Left ventricle myocardium inferior (tissue), 1 donor: ENCODE data around the gene ATP6V0B. TPM values are rescaled to one million over a fixed set of nuclear protein-coding genes. Genes with fewer than 3 reads are reported as not detected.
A peak's percentile ranks its signal among the peaks of the same experiment; 100 is the strongest.

Experiments used
- DNase-seq: peaks from one replicate; pipeline ENCODE4 v3.0.0-alpha.2; 2020
- H3K27ac ChIP-seq: fragments of 200-600 bp; replicated peaks from 2 replicates; pipeline ENCODE4 v1.8.0; 2021
- H3K27me3 ChIP-seq: fragments of 200-600 bp; 2 replicates; pipeline ENCODE4 v1.8.0; 2021; ENCODE audit warnings: low read depth
- H3K36me3 ChIP-seq: fragments of 200-600 bp; 2 replicates; pipeline ENCODE4 v1.8.0; 2021
- H3K4me1 ChIP-seq: fragments of 200-600 bp; 2 replicates; pipeline ENCODE4 v1.8.0; 2021
- H3K4me3 ChIP-seq: fragments of 200-600 bp; 2 replicates; pipeline ENCODE4 v1.8.0; 2021; ENCODE audit warnings: mild to moderate bottlenecking, moderate library complexity
- H3K9me3 ChIP-seq: fragments of 200-600 bp; replicated peaks from 2 replicates; pipeline ENCODE4 v1.8.0; 2021
- intact Hi-C: fragments of 100-400 bp; cut with micrococcal nuclease; formaldehyde crosslinking; loops from one replicate; pipeline ENCODE4 v1.11.0; 2022
- long read RNA-seq: library from polyadenylated mRNA; unstranded; transcript quantifications from one replicate; pipeline ENCODE4 v2.0.0, GENCODE V29; 2021
- total RNA-seq: library from RNA; stranded (reverse); fragmentation: NEBNext Ultra II Directional; extraction: Animal tissue kit (Norgen Biotek cat#: 25700); gene quantifications from one replicate; pipeline ENCODE4 v1.2.1, GENCODE V29; 2021
- TF ChIP-seq, protein P1 (sequence below): fragments of 200-600 bp; IDR thresholded peaks from 2 replicates; pipeline ENCODE4 v1.8.0; 2021; ENCODE audit warnings: antibody characterized with exemption, mild to moderate bottlenecking, borderline replicate concordance
- donor health status: DM: no; HTN: yes; CAD: no; lungs with severe emphysema.

Gene ATP6V0B
- 80.6 TPM for total RNA-seq
- long read RNA-seq, transcript ATP6V0B-205 (8 exons, 1,298 nt) = major isoform, 73 of 98 reads
- long read RNA-seq, transcript ATP6V0B-201 (7 exons, 944 nt) = minor isoform, 15 of 98 reads
- long read RNA-seq, partial matches to known transcripts = 1 of 98 reads
- long read RNA-seq, other reads (novel, unspliced or antisense) = 7 of 98 reads

DNA sequence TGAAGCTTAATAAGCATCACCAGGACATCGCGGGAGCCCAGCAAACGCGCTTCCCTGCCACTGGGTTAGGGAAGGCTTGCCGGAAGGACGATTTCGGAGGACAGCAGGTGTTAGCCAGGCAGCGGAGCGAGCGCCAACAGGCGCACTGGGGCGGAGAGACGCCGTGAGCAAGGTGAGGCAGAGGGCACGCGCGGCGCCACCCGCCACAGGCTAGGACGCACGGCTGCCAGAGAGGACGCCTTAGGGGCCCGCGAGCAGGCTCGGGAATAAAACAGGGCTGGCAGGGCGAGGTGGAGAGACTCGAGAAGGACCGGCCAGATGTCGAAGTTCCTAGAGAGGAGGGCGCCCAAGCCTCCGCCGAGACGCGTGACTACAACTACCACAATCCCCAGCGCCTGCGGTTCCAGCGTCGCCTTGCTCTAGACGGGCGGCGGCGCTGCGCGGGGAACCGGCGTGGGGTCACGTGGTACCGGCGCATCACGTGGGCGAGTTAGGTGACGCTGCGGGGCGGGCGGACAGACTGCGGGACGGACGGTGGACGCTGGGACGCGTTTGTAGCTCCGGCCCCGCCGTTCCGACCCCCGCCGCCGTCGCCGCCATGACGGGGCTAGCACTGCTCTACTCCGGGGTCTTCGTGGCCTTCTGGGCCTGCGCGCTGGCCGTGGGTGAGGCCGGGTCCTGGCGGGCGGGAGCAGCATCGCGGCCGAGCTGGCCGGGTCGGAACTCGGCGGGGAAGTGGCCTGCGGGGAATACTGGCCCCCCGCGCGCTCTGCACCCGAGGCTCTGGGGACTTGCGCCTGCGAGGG lies at the start of gene ATP6V0B:
ATP6V0B (plus strand) TSS at position 518 of the 806 bp plus-strand sequence; CDS start at position 599, 81 bp downstream.
- TF ChIP-seq, protein P1, sequence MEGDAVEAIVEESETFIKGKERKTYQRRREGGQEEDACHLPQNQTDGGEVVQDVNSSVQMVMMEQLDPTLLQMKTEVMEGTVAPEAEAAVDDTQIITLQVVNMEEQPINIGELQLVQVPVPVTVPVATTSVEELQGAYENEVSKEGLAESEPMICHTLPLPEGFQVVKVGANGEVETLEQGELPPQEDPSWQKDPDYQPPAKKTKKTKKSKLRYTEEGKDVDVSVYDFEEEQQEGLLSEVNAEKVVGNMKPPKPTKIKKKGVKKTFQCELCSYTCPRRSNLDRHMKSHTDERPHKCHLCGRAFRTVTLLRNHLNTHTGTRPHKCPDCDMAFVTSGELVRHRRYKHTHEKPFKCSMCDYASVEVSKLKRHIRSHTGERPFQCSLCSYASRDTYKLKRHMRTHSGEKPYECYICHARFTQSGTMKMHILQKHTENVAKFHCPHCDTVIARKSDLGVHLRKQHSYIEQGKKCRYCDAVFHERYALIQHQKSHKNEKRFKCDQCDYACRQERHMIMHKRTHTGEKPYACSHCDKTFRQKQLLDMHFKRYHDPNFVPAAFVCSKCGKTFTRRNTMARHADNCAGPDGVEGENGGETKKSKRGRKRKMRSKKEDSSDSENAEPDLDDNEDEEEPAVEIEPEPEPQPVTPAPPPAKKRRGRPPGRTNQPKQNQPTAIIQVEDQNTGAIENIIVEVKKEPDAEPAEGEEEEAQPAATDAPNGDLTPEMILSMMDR = peak; percentile 36
- Histone ChIP-seq H3K27me3 (no peaks in the 10 kb centered on the region), H3K4me1 (peaks cover 68% of the 10 kb centered on the region), H3K4me3 (peak within 1 kb of the TSS; percentile 93), H3K36me3 (peaks cover 49% of the 10 kb centered on the region), H3K27ac (peak within 1 kb of the TSS; percentile 93), H3K9me3 (no peaks in the 10 kb centered on the region)
- DNase-seq = peak; percentile 98
- intact Hi-C loops = no loop called here

DNA sequence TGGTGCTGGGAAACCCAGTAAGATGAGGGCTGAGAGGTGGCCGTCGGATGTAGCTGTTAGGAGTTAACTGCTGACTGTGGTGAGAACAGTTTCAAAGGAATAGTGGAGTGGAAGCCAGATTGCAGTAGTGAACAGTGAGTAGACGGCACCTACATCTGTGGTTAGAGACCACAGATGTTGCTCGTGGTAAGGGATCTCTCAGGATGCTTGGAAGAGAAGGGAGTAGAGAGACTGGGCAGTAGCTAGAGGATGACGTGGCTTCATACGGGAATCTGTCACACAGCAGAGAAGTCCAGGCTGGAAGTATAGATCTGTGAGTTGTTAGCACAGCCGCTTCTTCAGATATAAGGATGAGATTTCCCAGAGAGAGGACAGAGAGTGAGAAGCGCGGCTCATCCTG lies 48.9 kb upstream of the ATP6V0B start:
- no peak overlapping the region for H3K4me3 ChIP-seq
- H3K27me3 ChIP-seq = no peaks in the 10 kb centered on the region
- no peak for DNase-seq
- no peak overlapping the region for H3K27ac ChIP-seq
- no peaks in the 10 kb centered on the region for H3K9me3 ChIP-seq
- peaks cover 25% of the 10 kb centered on the region for H3K36me3 ChIP-seq
- intact Hi-C loops = no loop called here
- TF ChIP-seq, protein P1 = no peak
- H3K4me1 ChIP-seq = no peaks in the 10 kb centered on the region

DNA sequence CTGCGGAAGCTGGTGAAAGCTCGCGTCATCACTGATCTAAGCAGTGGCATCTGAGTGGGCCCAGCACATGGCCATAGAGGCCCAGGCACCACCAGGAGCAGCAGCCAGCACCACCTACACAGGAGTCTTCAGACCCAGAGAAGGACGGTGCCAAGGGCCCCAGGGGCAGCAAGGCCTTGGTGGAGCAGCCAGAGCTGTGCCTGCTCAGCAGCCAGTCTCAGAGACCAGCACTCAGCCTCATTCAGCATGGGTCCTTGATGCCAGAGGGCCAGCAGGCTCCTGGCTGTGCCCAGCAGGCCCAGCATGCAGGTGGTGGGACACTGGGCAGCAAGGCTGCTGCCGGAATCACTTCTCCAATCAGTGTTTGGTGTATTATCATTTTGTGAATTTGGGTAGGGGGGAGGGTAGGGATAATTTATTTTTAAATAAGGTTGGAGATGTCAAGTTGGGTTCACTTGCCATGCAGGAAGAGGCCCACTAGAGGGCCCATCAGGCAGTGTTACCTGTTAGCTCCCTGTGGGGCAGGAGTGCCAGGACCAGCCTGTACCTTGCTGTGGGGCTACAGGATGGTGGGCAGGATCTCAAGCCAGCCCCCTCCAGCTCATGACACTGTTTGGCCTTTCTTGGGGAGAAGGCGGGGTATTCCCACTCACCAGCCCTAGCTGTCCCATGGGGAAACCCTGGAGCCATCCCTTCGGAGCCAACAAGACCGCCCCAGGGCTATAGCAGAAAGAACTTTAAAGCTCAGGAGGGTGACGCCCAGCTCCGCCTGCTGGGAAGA lies 44.4 kb upstream of the ATP6V0B start:
- Histone ChIP-seq H3K27me3 (peaks cover 28% of the 10 kb centered on the region), H3K27ac (no peak overlapping the region), H3K36me3 (peaks cover 14% of the 10 kb centered on the region), H3K4me3 (no peak overlapping the region), H3K9me3 (no peaks in the 10 kb centered on the region), H3K4me1 (peaks cover 23% of the 10 kb centered on the region)
- no peak for DNase-seq
- TF ChIP-seq, protein P1 = peak; percentile 53
- intact Hi-C loops = no loop called here

DNA sequence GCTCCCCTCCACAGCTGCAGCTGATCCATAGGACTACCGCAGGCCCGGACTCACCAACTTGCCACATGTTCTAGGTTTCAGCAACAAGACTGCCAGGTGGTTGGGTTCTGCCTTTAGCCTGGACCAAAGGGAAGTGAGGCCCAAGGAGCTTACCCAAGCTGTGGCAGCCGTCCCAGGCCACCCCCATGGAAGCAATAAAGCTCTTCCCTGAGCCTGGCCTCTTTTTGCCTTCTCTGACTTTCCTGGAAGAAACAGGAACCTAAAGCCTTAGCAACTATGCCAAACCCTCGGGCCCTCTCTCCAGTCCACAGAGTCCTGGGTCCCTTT lies 43.8 kb upstream of the ATP6V0B start:
- intact Hi-C loops = no loop called here
- H3K27me3 ChIP-seq = peaks cover 34% of the 10 kb centered on the region
- H3K9me3 ChIP-seq = no peaks in the 10 kb centered on the region
- H3K36me3 ChIP-seq = peaks cover 9% of the 10 kb centered on the region
- no peak for DNase-seq
- TF ChIP-seq, protein P1 = no peak
- H3K4me3 ChIP-seq = no peak overlapping the region
- H3K27ac ChIP-seq = no peak overlapping the region
- H3K4me1 ChIP-seq = peaks cover 28% of the 10 kb centered on the region

DNA sequence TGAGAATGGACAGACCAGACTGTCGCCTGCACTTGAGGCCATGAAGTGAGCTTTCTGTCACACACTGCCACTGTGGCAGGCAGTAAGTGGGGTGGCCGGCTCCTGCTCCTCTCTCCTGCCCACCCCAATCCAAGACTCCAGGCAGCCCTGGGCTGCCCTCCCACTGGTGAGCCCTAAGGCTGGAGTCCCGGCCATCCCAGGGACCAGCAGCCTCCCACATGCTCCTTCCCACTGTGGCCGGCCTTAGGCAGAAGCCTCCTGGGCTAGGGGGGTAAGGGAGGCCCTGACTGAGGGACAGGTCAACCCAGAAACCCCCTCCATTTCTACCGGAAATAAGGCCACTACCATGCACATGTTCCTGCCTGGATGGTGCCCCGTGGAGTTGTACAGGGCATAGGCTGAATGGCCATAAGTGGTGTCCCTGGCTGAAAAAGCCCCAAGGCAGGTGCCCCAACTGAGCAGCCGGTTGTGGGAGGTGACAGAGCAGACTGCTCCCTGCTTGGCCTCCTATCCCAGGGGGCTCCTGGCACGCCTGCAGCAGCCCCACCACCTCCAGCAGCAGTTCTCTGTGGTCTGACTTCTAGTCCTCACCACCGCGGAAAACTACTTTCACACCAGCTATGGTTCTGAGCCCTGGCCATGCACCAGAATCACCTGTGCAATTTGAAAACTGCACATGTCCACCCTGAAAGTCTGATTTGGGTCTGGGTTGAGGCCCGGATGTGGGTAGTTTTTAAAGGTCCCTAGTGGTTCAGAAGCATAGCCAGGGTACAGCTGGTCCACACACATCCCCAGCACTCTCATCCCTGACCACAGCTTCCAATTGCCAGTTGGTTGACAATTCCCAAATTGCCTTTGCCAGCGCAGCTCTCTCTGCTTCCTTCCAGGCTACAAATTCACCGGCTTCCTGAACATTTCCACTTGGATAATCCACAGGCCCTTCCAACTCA lies 42.8 kb upstream of the ATP6V0B start:
- H3K27ac ChIP-seq = no peak overlapping the region
- H3K27me3 ChIP-seq = peaks cover 40% of the 10 kb centered on the region
- TF ChIP-seq, protein P1 = no peak
- H3K4me3 ChIP-seq = no peak overlapping the region
- H3K4me1 ChIP-seq = peaks cover 36% of the 10 kb centered on the region
- no peaks in the 10 kb centered on the region for H3K36me3 ChIP-seq
- no peaks in the 10 kb centered on the region for H3K9me3 ChIP-seq
- DNase-seq = no peak
- intact Hi-C loops = no loop called here
